H9 (cell line): ENCODE measurements around the gene MSANTD1. TPM values are rescaled to one million over a fixed set of nuclear protein-coding genes. Genes with fewer than 3 reads are reported as not detected.

Experiments
- DNase-seq: peaks from one replicate; pipeline ENCODE4 v3.0.0-alpha.2; 2017
- H2AFZ ChIP-seq: one replicate; pipeline ENCODE4 v1.6.1; 2013; ENCODE audit warnings: mild to moderate bottlenecking, low read length, control low read depth, moderate library complexity
- H2AK5ac ChIP-seq: 2 replicates; pipeline ENCODE4 v1.6.1; 2013; ENCODE audit warnings: low read length, control low read depth, mixed read lengths; ENCODE audit not compliant: insufficient read length
- H2BK120ac ChIP-seq: one replicate; pipeline ENCODE4 v1.6.1; 2013; ENCODE audit warnings: low read depth, mild to moderate bottlenecking, low read length, control low read depth, inconsistent platforms; ENCODE audit not compliant: poor library complexity, severe bottlenecking
- H2BK12ac ChIP-seq: 2 replicates; pipeline ENCODE4 v1.6.1; 2013; ENCODE audit warnings: low read length, control low read depth, mixed read lengths, low read depth; ENCODE audit not compliant: insufficient read length
- H2BK15ac ChIP-seq: 2 replicates; pipeline ENCODE4 v1.6.1; 2013; ENCODE audit warnings: low read depth, low read length, control low read depth
- H2BK20ac ChIP-seq: one replicate; pipeline ENCODE4 v1.6.1; 2013; ENCODE audit warnings: low read depth, mild to moderate bottlenecking, low read length, control low read depth, inconsistent platforms; ENCODE audit not compliant: poor library complexity, severe bottlenecking
- H2BK5ac ChIP-seq: 2 replicates; pipeline ENCODE4 v1.6.1; 2013; ENCODE audit warnings: low read length, control low read depth, mixed read lengths; ENCODE audit not compliant: insufficient read length
- H3K14ac ChIP-seq: 2 replicates; pipeline ENCODE4 v1.6.1; 2013; ENCODE audit warnings: low read length, control low read depth; ENCODE audit not compliant: insufficient read depth
- H3K18ac ChIP-seq: 2 replicates; pipeline ENCODE4 v1.6.1; 2013; ENCODE audit warnings: low read depth, mild to moderate bottlenecking, mixed read lengths, low read length, control low read depth; ENCODE audit not compliant: insufficient read length
- H3K23ac ChIP-seq: 2 replicates; pipeline ENCODE4 v1.6.1; 2013; ENCODE audit warnings: low read length, control low read depth, mixed read lengths, low read depth; ENCODE audit not compliant: insufficient read length
- H3K23me2 ChIP-seq: 2 replicates; pipeline ENCODE4 v1.6.1; 2013; ENCODE audit warnings: low read depth, mild to moderate bottlenecking, mixed read lengths, low read length, control low read depth; ENCODE audit not compliant: insufficient read length, poor library complexity, severe bottlenecking
- H3K27ac ChIP-seq: 2 replicates; pipeline ENCODE4 v1.5.1; 2013; ENCODE audit warnings: low read length, control low read depth, mixed read lengths, low read depth; ENCODE audit not compliant: insufficient read length
- H3K27me3 ChIP-seq: 2 replicates; pipeline ENCODE4 v1.6.1; 2013; ENCODE audit warnings: low read length, control low read depth, inconsistent platforms; ENCODE audit not compliant: insufficient read depth
- H3K4ac ChIP-seq: 2 replicates; pipeline ENCODE4 v1.6.1; 2013; ENCODE audit warnings: low read depth, mild to moderate bottlenecking, control low read depth, inconsistent platforms, low read length, moderate library complexity
- H3K4me1 ChIP-seq: 2 replicates; pipeline ENCODE4 v1.6.1; 2013; ENCODE audit warnings: low read length, control low read depth, inconsistent platforms; ENCODE audit not compliant: insufficient read depth
- H3K4me2 ChIP-seq: 2 replicates; pipeline ENCODE4 v1.6.1; 2013; ENCODE audit warnings: low read length, control low read depth, mixed read lengths; ENCODE audit not compliant: insufficient read length, insufficient read depth
- H3K56ac ChIP-seq: 2 replicates; pipeline ENCODE4 v1.6.1; 2013; ENCODE audit warnings: low read depth, mild to moderate bottlenecking, mixed read lengths, low read length, control low read depth; ENCODE audit not compliant: insufficient read length
- H3K79me1 ChIP-seq: 2 replicates; pipeline ENCODE4 v1.6.1; 2013; ENCODE audit warnings: low read depth, mild to moderate bottlenecking, moderate library complexity, low read length, control low read depth, inconsistent platforms; ENCODE audit not compliant: insufficient read depth, poor library complexity, severe bottlenecking
- H3K79me2 ChIP-seq: 2 replicates; pipeline ENCODE4 v1.6.1; 2013; ENCODE audit warnings: low read length, control low read depth, inconsistent platforms; ENCODE audit not compliant: insufficient read depth
- H3K9ac ChIP-seq: 2 replicates; pipeline ENCODE4 v1.6.1; 2013; ENCODE audit warnings: low read length, control low read depth, mixed read lengths; ENCODE audit not compliant: insufficient read length; ENCODE audit errors: extremely low read depth
- H3K9me3 ChIP-seq: one replicate; pipeline ENCODE4 v1.6.1; 2013; ENCODE audit warnings: low read depth, low read length, inconsistent platforms; ENCODE audit not compliant: control insufficient read depth
- H3T11ph ChIP-seq: one replicate; pipeline ENCODE4 v1.6.1; 2013; ENCODE audit warnings: mild to moderate bottlenecking, low read length, control low read depth, inconsistent platforms
- H4K20me1 ChIP-seq: one replicate; pipeline ENCODE4 v1.6.1; 2013; ENCODE audit not compliant: control insufficient read depth, insufficient read length, insufficient read depth
- H4K5ac ChIP-seq: 2 replicates; pipeline ENCODE4 v1.6.1; 2013; ENCODE audit warnings: low read depth, mild to moderate bottlenecking, mixed read lengths, low read length, control low read depth; ENCODE audit not compliant: insufficient read length
- H4K8ac ChIP-seq: replicated peaks from 2 replicates; pipeline ENCODE4 v1.6.1; 2013; ENCODE audit warnings: low read length, control low read depth, mixed read lengths, low read depth; ENCODE audit not compliant: insufficient read length
- H4K91ac ChIP-seq: 2 replicates; pipeline ENCODE4 v1.6.1; 2013; ENCODE audit warnings: low read depth, mild to moderate bottlenecking, moderate library complexity, mixed read lengths, low read length, control low read depth; ENCODE audit not compliant: insufficient read length
- H3K27ac Mint-ChIP-seq, 3 experiments: 2 replicates in 2 of 3; 3 replicates in 1 of 3; pipeline ENCODE4 v1.8.0; 2020 to 2021; ENCODE audit warnings: mixed read lengths in 3 of 3, mild to moderate bottlenecking in 1 of 3, moderate library complexity in 1 of 3
- H3K27me3 Mint-ChIP-seq: 2 replicates; pipeline ENCODE4 v1.8.0; 2021; ENCODE audit warnings: low read depth, mild to moderate bottlenecking, moderate library complexity, mixed read lengths
- H3K36me3 Mint-ChIP-seq, 3 experiments: 2 replicates in 2 of 3; 3 replicates in 1 of 3; pipeline ENCODE4 v1.8.0; 2020 to 2021; ENCODE audit warnings: low read depth in 3 of 3, mixed read lengths in 3 of 3; ENCODE audit not compliant: insufficient read depth in 1 of 3
- H3K4me1 Mint-ChIP-seq, 2 experiments: 2 replicates each; pipeline ENCODE4 v1.8.0; 2020; ENCODE audit warnings: mixed read lengths in 2 of 2
- H3K4me3 Mint-ChIP-seq, 2 experiments: 2 replicates in 1 of 2; 3 replicates in 1 of 2; pipeline ENCODE4 v1.8.0; 2020 to 2021; ENCODE audit warnings: mild to moderate bottlenecking in 2 of 2, mixed read lengths in 2 of 2, moderate library complexity in 1 of 2
- H3K9me3 Mint-ChIP-seq, 2 experiments: 2 replicates in 1 of 2; 3 replicates in 1 of 2; pipeline ENCODE4 v1.8.0; 2020; ENCODE audit warnings: mild to moderate bottlenecking in 2 of 2, mixed read lengths in 2 of 2, moderate library complexity in 1 of 2
- CTCF ChIP-seq: fragments of 200-600 bp; sonication (generic); conservative IDR thresholded peaks from 3 replicates; pipeline ENCODE4 v1.8.0; 2021; ENCODE audit warnings: antibody characterized with exemption, mild to moderate bottlenecking
- WGBS: extraction: QIAGEN DNeasy Blood & Tissue Kit; methylation state at CpG from one replicate; pipeline ENCODE4 v1.1.7; 2013; ENCODE audit warnings: missing lambda C conversion rate, low lambda C conversion rate, mixed read lengths; ENCODE audit not compliant: insufficient read length; ENCODE audit errors: extremely low coverage; 5-methylcytosine and 5-hydroxymethylcytosine counted together
- total RNA-seq: library from RNA; stranded (reverse); gene quantifications from 2 replicates; pipeline ENCODE4 v1.2.1, GENCODE V29; 2021

MSANTD1 gene
- total RNA-seq, 1 experiment from 2014 or later = 0.83 TPM

- Histone ChIP-seq H3K79me1 (no peaks in the 10 kb centered on the region), H2BK20ac (no peak overlapping the region)
- peaks cover 41 to 78% (median 62%) of the 10 kb centered on the region in 3 experiments for H3K36me3 Mint-ChIP-seq
These were observed 23.7 kb upstream of the MSANTD1 start for GRCh38 chr4:3225071-3225850.

More at GRCh38 chr4:3225071-3225850, 23.7 kb upstream of the MSANTD1 start:
- Histone ChIP-seq H4K8ac (no peak overlapping the region), H3K27ac (no peak overlapping the region), H3K9me3 (no peaks in the 10 kb centered on the region), H3K4ac (no peak overlapping the region), H3K4me1 (no peaks in the 10 kb centered on the region), H2AFZ (no peak overlapping the region), H3K23me2 (no peaks in the 10 kb centered on the region), H3K79me2 (no peaks in the 10 kb centered on the region), H4K20me1 (peaks cover 5% of the 10 kb centered on the region), H2AK5ac (no peak overlapping the region), H3K9ac (no peak overlapping the region), H2BK12ac (no peak overlapping the region), H4K91ac (no peak overlapping the region), H3K14ac (no peak overlapping the region), H3K27me3 (no peaks in the 10 kb centered on the region), H2BK120ac (no peak overlapping the region), H4K5ac (no peak overlapping the region), H3K4me2 (no peak overlapping the region), H3K18ac (no peak overlapping the region), H3K56ac (no peak overlapping the region), H3K23ac (no peak overlapping the region), H2BK15ac (no peak overlapping the region), H2BK5ac (no peak overlapping the region), H3T11ph (no peak overlapping the region)
- DNase-seq = no peak
- whole genome bisulfite sequencing = no CpG with 5 or more reads among the region's 22 CpGs
- TF ChIP-seq CTCF = no peak
- Mint-ChIP-seq H3K4me3 (no peak overlapping the region), H3K9me3 (peaks cover 3 to 7% of the 10 kb centered on the region in 2 experiments; a peak in 3 of 5 replicates), H3K27me3 (no peaks in the 10 kb centered on the region), H3K27ac (no peak overlapping the region), H3K4me1 (no peaks in the 10 kb centered on the region)
